ENCODE results near the gene OR2T8. TPM values are rescaled to one million over a fixed set of nuclear protein-coding genes. Genes with fewer than 3 reads are reported as not detected.

OR2T8 gene
- total and polyA plus RNA-seq, 2 of the 8 experiments (the other 6 are each of a cell fraction or from before 2014, with no cell fraction given), result not detected

DNA sequence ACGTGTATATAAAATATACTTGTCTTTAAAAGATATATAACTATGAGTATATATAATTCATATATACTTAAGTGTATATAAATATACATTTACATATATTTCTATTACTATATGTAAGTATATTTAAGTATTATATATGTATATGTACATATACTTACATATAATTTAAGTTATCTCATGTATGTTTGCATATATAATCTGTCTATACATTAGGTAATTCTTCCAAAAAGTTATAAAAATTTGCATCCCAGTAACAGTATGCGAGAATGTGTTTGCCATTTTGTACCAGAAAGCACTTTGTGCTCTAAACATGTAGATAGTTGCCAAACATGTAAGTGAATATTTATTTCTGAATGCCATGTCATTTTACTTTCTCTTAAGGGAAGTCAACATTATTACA, 44.9 kb downstream of the OR2T8 start, which contains the start of gene OR2AK2 (continued):
- TF ChIP-seq FOSL1 (IDR thresholded peaks at IDR 0.05; ENCODE audit: insufficient read depth, low read depth, low read length) (no peak), MAFK (IDR thresholded peaks at IDR 0.05; ENCODE audit: low read depth, low read length) (no peak), SP4 (IDR thresholded peaks at IDR 0.05; ENCODE audit: low read length) (no peak)

Measured in H1 (cell line).